Measurements from ENCODE around the gene TRERF1.

GRCh38 chr6:42394151-42394550, 57.6 kb downstream of the TRERF1 start:
- TF ChIP-seq, protein P1, sequence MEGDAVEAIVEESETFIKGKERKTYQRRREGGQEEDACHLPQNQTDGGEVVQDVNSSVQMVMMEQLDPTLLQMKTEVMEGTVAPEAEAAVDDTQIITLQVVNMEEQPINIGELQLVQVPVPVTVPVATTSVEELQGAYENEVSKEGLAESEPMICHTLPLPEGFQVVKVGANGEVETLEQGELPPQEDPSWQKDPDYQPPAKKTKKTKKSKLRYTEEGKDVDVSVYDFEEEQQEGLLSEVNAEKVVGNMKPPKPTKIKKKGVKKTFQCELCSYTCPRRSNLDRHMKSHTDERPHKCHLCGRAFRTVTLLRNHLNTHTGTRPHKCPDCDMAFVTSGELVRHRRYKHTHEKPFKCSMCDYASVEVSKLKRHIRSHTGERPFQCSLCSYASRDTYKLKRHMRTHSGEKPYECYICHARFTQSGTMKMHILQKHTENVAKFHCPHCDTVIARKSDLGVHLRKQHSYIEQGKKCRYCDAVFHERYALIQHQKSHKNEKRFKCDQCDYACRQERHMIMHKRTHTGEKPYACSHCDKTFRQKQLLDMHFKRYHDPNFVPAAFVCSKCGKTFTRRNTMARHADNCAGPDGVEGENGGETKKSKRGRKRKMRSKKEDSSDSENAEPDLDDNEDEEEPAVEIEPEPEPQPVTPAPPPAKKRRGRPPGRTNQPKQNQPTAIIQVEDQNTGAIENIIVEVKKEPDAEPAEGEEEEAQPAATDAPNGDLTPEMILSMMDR (IDR thresholded peaks at IDR 0.05; ENCODE audit: insufficient read depth, low read length, poor library complexity, severe bottlenecking) = no peak
- TF ChIP-seq EZH2phosphoT487 (conservative IDR thresholded peaks at IDR 0.05; ENCODE audit: low read length) = no peak
